ENCODE data around the gene ERI3.

DNA sequence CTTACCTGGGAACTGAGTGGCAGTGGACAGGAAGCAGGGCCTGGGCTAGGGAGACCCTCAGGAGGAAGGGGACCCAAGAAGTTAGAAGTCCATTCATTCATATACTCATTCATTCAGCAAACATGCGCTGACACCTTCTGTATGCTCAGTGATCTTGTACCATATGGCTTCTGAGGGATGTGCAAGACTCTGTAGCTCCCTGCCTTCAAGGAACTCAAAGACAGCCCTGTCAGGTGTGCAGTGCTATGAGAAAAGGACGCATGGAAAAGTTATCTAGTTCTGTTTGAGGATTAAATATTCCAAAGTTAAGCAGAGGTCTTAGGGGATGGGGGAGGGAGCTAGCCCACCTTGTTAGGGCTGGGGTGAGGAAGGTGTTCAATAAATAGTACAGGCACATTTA, 129.3 kb downstream of the ERI3 start:
- TF ChIP-seq CTCF (IDR thresholded peaks at IDR 0.05) (no peak), POLR2A (IDR thresholded peaks at IDR 0.05) (no peak)
